ENCODE results near the gene SNRPD3. TPM values are rescaled to one million over a fixed set of nuclear protein-coding genes. Genes with fewer than 3 reads are reported as not detected.
"Not testable (repeated sequence)": the region's sequence is repeated elsewhere in the genome, so short reads cannot be mapped to it uniquely, and the experiment has no call there.

Gene SNRPD3
- polyA plus RNA-seq, 6 donors from 2014 or later: 73.1 to 141 (median 132) TPM

- H3K4me3 Mint-ChIP-seq: peak overlapping the region; percentile 15 to 84 (median 74)
- DNase-seq; ATAC-seq (ENCODE audit: low read depth in 2 of 2); H3K36me3 Mint-ChIP-seq; H3K4me1 Mint-ChIP-seq; H3K9me3 Mint-ChIP-seq: not testable (repeated sequence)
- peaks cover 0 to 32% (median 5%) of the 10 kb centered on the region in 3 donors for H3K27me3 Mint-ChIP-seq
- peak overlapping the region in 1 of 6 donors; percentile 32 for H3K27ac Mint-ChIP-seq
These were observed 37.7 kb downstream of the SNRPD3 start for GRCh38 chr22:24593559-24593835.

- peak overlapping the region in 5 of 8 donors; percentile 9 to 81 (median 16) for H3K4me3 Mint-ChIP-seq
These were observed 38.2 kb downstream of the SNRPD3 start for GRCh38 chr22:24593836-24594568.

GRCh38 chr22:24594569-24595120, 38.8 kb downstream of the SNRPD3 start:
- Mint-ChIP-seq H3K36me3 (no peaks in the 10 kb centered on the region), H3K27ac (no peak overlapping the region), H3K9me3 (peaks cover 0 to 1% (median 0%) of the 10 kb centered on the region in 7 donors), H3K4me1 (peaks cover 6 to 8% (median 7%) of the 10 kb centered on the region in 3 donors), H3K4me3 (peak overlapping the region in 2 of 8 donors; percentile 25 to 81), H3K27me3 (peaks cover 0 to 32% (median 5%) of the 10 kb centered on the region in 3 donors)
- ATAC-seq (ENCODE audit: low read depth in 2 of 2): no peak
- DNase-seq: no peak

More at GRCh38 chr22:24593836-24594568, 38.2 kb downstream of the SNRPD3 start:
- H3K27ac Mint-ChIP-seq: no peak overlapping the region
- peaks cover 0 to 32% (median 5%) of the 10 kb centered on the region in 3 donors for H3K27me3 Mint-ChIP-seq
- H3K4me1 Mint-ChIP-seq: peaks cover 6 to 7% (median 6%) of the 10 kb centered on the region in 3 donors
- DNase-seq (no peak), ATAC-seq (ENCODE audit: low read depth in 2 of 2) (no peak)
- no peaks in the 10 kb centered on the region for H3K9me3 Mint-ChIP-seq
- H3K36me3 Mint-ChIP-seq: no peaks in the 10 kb centered on the region

GRCh38 chr22:24595228-24595627, 39.4 kb downstream of the SNRPD3 start:
- peaks cover 0 to 1% (median 0%) of the 10 kb centered on the region in 7 donors for H3K9me3 Mint-ChIP-seq
- H3K4me1 Mint-ChIP-seq: peaks cover 6 to 8% (median 7%) of the 10 kb centered on the region in 3 donors
- no peaks in the 10 kb centered on the region for H3K36me3 Mint-ChIP-seq
- H3K27me3 Mint-ChIP-seq: peaks cover 0 to 32% (median 5%) of the 10 kb centered on the region in 3 donors
- DNase-seq: no peak
- no peak overlapping the region for H3K4me3 Mint-ChIP-seq
- no peak for ATAC-seq (ENCODE audit: low read depth in 2 of 2)
- H3K27ac Mint-ChIP-seq: no peak overlapping the region

GRCh38 chr22:24595863-24596262, 40.1 kb downstream of the SNRPD3 start:
- Mint-ChIP-seq H3K27ac (peak overlapping the region in 1 of 6 donors; percentile 36), H3K27me3 (peaks cover 0 to 28% (median 5%) of the 10 kb centered on the region in 3 donors), H3K9me3 (peaks cover 0 to 1% (median 0%) of the 10 kb centered on the region in 7 donors), H3K36me3 (no peaks in the 10 kb centered on the region), H3K4me1 (peaks cover 6 to 9% (median 8%) of the 10 kb centered on the region in 3 donors), H3K4me3 (no peak overlapping the region)
- ATAC-seq (ENCODE audit: low read depth in 2 of 2) (no peak), DNase-seq (no peak)

- not testable (repeated sequence) for H3K27ac Mint-ChIP-seq; ATAC-seq (ENCODE audit: low read depth in 2 of 2); H3K36me3 Mint-ChIP-seq; DNase-seq; H3K9me3 Mint-ChIP-seq; H3K4me3 Mint-ChIP-seq
- H3K4me1 Mint-ChIP-seq: peaks cover 6 to 10% (median 8%) of the 10 kb centered on the region in 3 donors
- peaks cover 0 to 15% (median 4%) of the 10 kb centered on the region in 3 donors for H3K27me3 Mint-ChIP-seq
These were observed 41.3 kb downstream of the SNRPD3 start for GRCh38 chr22:24597076-24597475.

GRCh38 chr22:24599514-24599913, 43.7 kb downstream of the SNRPD3 start:
- Mint-ChIP-seq H3K4me3 (no peak overlapping the region), H3K27me3 (peaks cover 0 to 10% (median 0%) of the 10 kb centered on the region in 3 donors), H3K4me1 (peaks cover 13 to 21% (median 15%) of the 10 kb centered on the region in 3 donors), H3K36me3 (no peaks in the 10 kb centered on the region), H3K27ac (peak overlapping the region in 3 of 6 donors; percentile 22 to 63 (median 53)), H3K9me3 (peaks cover 0 to 1% (median 0%) of the 10 kb centered on the region in 7 donors)
- no peak for ATAC-seq (ENCODE audit: low read depth in 2 of 2)
- no peak for DNase-seq

GRCh38 chr22:24599958-24600715, 44.3 kb downstream of the SNRPD3 start:
- not testable (repeated sequence) for H3K9me3 Mint-ChIP-seq; H3K27me3 Mint-ChIP-seq; DNase-seq; H3K36me3 Mint-ChIP-seq; ATAC-seq (ENCODE audit: low read depth in 2 of 2); H3K4me3 Mint-ChIP-seq
- peak overlapping the region in 2 of 6 donors; percentile 22 to 63 for H3K27ac Mint-ChIP-seq
- H3K4me1 Mint-ChIP-seq: peaks cover 13 to 21% (median 15%) of the 10 kb centered on the region in 3 donors

- H3K4me3 Mint-ChIP-seq: no peak overlapping the region
- H3K4me1 Mint-ChIP-seq: peaks cover 13 to 21% (median 15%) of the 10 kb centered on the region in 3 donors
- H3K36me3 Mint-ChIP-seq: no peaks in the 10 kb centered on the region
- H3K27me3 Mint-ChIP-seq: no peaks in the 10 kb centered on the region
- peaks cover 0 to 1% (median 0%) of the 10 kb centered on the region in 7 donors for H3K9me3 Mint-ChIP-seq
- no peak for ATAC-seq (ENCODE audit: low read depth in 2 of 2)
- peak overlapping the region in 2 of 6 donors; percentile 42 to 53 for H3K27ac Mint-ChIP-seq
- no peak for DNase-seq
These were observed 45.7 kb downstream of the SNRPD3 start for GRCh38 chr22:24601217-24602104.

GRCh38 chr22:24602105-24602749, 46.4 kb downstream of the SNRPD3 start:
- not testable (repeated sequence) for ATAC-seq (ENCODE audit: low read depth in 2 of 2); H3K36me3 Mint-ChIP-seq; H3K9me3 Mint-ChIP-seq; H3K4me3 Mint-ChIP-seq; DNase-seq; H3K27me3 Mint-ChIP-seq
- peaks cover 13 to 21% (median 15%) of the 10 kb centered on the region in 3 donors for H3K4me1 Mint-ChIP-seq
- peak overlapping the region in 1 of 6 donors; percentile 47 for H3K27ac Mint-ChIP-seq

GRCh38 chr22:24602847-24603769, 47.3 kb downstream of the SNRPD3 start, which contains the start of gene GGT1:
Gene GGT1 (plus strand): TSS chr22:24603193. CDS start chr22:24611082, 7,889 bp downstream.
- H3K36me3 Mint-ChIP-seq; ATAC-seq (ENCODE audit: low read depth in 2 of 2); H3K27me3 Mint-ChIP-seq; DNase-seq; H3K9me3 Mint-ChIP-seq: not testable (repeated sequence)
- H3K27ac Mint-ChIP-seq: peak within 1 kb of the TSS in 4 of 6 donors; percentile 7 to 75 (median 55)
- peak within 1 kb of the TSS in 4 of 8 donors; percentile 3 to 67 (median 38) for H3K4me3 Mint-ChIP-seq
- peaks cover 13 to 23% (median 19%) of the 10 kb centered on the region in 3 donors for H3K4me1 Mint-ChIP-seq
